ENCODE data around the gene PILRA. TPM values are rescaled to one million over a fixed set of nuclear protein-coding genes. Genes with fewer than 3 reads are reported as not detected.
A peak's percentile ranks its signal among the peaks of the same experiment; 100 is the strongest.

Gene PILRA
- total RNA-seq, 1 donor from 2014 or later, result 4.2 TPM

- Mint-ChIP-seq H3K9me3 (ENCODE audit: unreplicated experiment) (no peaks in the 10 kb centered on the region), H3K36me3 (ENCODE audit: low read depth, unreplicated experiment) (no peaks in the 10 kb centered on the region), H3K27me3 (ENCODE audit: unreplicated experiment) (peaks cover 6% of the 10 kb centered on the region), H3K27ac (ENCODE audit: unreplicated experiment) (peak overlapping the region; percentile 38), H3K4me3 (ENCODE audit: unreplicated experiment) (peak overlapping the region; percentile 1), H3K4me1 (ENCODE audit: unreplicated experiment) (peaks cover 22% of the 10 kb centered on the region)
- no peak for DNase-seq (ENCODE audit: low spot score)
- TF ChIP-seq, protein P1, sequence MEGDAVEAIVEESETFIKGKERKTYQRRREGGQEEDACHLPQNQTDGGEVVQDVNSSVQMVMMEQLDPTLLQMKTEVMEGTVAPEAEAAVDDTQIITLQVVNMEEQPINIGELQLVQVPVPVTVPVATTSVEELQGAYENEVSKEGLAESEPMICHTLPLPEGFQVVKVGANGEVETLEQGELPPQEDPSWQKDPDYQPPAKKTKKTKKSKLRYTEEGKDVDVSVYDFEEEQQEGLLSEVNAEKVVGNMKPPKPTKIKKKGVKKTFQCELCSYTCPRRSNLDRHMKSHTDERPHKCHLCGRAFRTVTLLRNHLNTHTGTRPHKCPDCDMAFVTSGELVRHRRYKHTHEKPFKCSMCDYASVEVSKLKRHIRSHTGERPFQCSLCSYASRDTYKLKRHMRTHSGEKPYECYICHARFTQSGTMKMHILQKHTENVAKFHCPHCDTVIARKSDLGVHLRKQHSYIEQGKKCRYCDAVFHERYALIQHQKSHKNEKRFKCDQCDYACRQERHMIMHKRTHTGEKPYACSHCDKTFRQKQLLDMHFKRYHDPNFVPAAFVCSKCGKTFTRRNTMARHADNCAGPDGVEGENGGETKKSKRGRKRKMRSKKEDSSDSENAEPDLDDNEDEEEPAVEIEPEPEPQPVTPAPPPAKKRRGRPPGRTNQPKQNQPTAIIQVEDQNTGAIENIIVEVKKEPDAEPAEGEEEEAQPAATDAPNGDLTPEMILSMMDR (IDR thresholded peaks at IDR 0.05; ENCODE audit: unreplicated experiment), result no peak
These were observed 17.2 kb downstream of the PILRA start for GRCh38 chr7:100390286-100391009.

DNA sequence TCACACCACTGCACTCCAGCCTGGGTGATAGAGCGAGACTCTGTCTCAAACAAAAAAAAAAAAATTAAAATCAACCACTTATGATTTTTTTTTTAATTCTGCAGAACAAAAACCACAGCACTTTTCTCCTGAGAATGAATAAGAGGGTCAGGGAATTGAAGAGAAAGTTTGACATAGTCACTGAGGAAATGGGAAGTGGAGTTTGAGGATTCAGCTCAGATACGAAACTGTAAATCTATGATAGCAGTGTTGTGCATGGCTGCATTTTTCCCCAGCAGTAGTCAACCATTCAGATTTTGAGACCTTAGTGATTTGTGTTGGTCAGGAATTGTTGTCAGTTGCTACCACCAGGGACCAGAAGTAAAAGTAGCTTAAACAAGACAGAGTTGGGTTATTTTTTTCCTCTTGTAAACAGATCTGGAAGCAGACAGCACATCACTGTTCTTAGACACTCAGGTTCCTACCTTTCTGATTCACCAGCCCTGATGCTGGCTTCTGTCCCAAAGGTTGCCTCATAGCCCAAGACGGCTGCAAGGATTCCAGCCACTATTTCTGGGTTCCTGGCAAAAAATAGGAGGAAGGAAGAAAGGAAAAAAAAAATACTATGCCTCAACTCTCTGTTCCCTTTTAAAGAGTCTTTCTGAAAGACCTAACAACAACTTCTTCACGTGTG is 20.1 kb downstream of the PILRA start:
- Mint-ChIP-seq H3K4me3 (ENCODE audit: unreplicated experiment) (no peak overlapping the region), H3K27ac (ENCODE audit: unreplicated experiment) (no peak overlapping the region), H3K36me3 (ENCODE audit: low read depth, unreplicated experiment) (no peaks in the 10 kb centered on the region), H3K4me1 (ENCODE audit: unreplicated experiment) (peaks cover 39% of the 10 kb centered on the region), H3K27me3 (ENCODE audit: unreplicated experiment) (peaks cover 6% of the 10 kb centered on the region), H3K9me3 (ENCODE audit: unreplicated experiment) (no peaks in the 10 kb centered on the region)
- no peak for DNase-seq (ENCODE audit: low spot score)
- TF ChIP-seq, protein P1 (IDR thresholded peaks at IDR 0.05; ENCODE audit: unreplicated experiment), result no peak

DNA sequence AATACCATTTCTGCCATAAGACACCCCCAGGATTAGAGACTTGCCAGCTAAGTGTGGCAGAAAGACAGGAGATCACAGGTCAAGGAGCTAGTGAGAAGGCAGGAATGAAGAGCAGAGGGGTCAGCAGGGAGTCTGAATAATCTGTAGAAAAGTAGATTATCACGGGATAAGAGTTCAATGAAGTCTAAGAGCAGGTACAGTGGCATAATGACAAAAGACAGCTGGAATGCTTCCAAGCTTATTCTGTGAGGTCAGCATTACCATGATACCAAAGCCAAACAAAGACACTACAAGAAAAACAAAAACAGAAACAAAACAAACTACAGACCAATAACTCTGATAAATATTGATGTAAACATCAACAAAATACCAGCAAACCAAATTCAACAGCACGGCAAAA is 20.8 kb downstream of the PILRA start:
- Mint-ChIP-seq H3K4me1 (ENCODE audit: unreplicated experiment) (peaks cover 46% of the 10 kb centered on the region), H3K27ac (ENCODE audit: unreplicated experiment) (no peak overlapping the region), H3K4me3 (ENCODE audit: unreplicated experiment) (no peak overlapping the region), H3K27me3 (ENCODE audit: unreplicated experiment) (peaks cover 8% of the 10 kb centered on the region), H3K36me3 (ENCODE audit: low read depth, unreplicated experiment) (no peaks in the 10 kb centered on the region), H3K9me3 (ENCODE audit: unreplicated experiment) (no peaks in the 10 kb centered on the region)
- DNase-seq (ENCODE audit: low spot score), result no peak
- TF ChIP-seq, protein P1 (IDR thresholded peaks at IDR 0.05; ENCODE audit: unreplicated experiment), result no peak

- DNase-seq (ENCODE audit: low spot score), result no peak
- H3K4me1 Mint-ChIP-seq (ENCODE audit: unreplicated experiment), result peaks cover 50% of the 10 kb centered on the region
- H3K4me3 Mint-ChIP-seq (ENCODE audit: unreplicated experiment), result peak overlapping the region; percentile 76
These were observed 23.2 kb downstream of the PILRA start for GRCh38 chr7:100396421-100396982.

More at GRCh38 chr7:100396421-100396982, 23.2 kb downstream of the PILRA start:
- TF ChIP-seq, protein P1 (IDR thresholded peaks at IDR 0.05; ENCODE audit: unreplicated experiment), result no peak
- H3K36me3 Mint-ChIP-seq (ENCODE audit: low read depth, unreplicated experiment), result no peaks in the 10 kb centered on the region
- peaks cover 4% of the 10 kb centered on the region for H3K27me3 Mint-ChIP-seq (ENCODE audit: unreplicated experiment)
- no peaks in the 10 kb centered on the region for H3K9me3 Mint-ChIP-seq (ENCODE audit: unreplicated experiment)
- H3K27ac Mint-ChIP-seq (ENCODE audit: unreplicated experiment), result peak overlapping the region; percentile 30

Measured in endothelial cell (in vitro differentiated cells).